K562 (cell line): ENCODE data around the gene PSMD14. TPM values are rescaled to one million over a fixed set of nuclear protein-coding genes. Genes with fewer than 3 reads are reported as not detected.

ENCODE experiments used
- DMBX1 ChIP-seq: fragments of 250-450 bp; sonication (Bioruptor Pico); IDR thresholded peaks from 2 replicates; pipeline ENCODE4 v1.8.0; 2022; ENCODE audit warnings: inconsistent platforms, mild to moderate bottlenecking, moderate library complexity, borderline replicate concordance
- FOXK2 ChIP-seq, 2 experiments: fragments of 450-650 bp; IDR thresholded peaks in 1 of 2; conservative IDR thresholded peaks in 1 of 2; 2 replicates each; pipeline ENCODE4 v1.6.1; 2016; ENCODE audit warnings: low read depth in 2 of 2, mild to moderate bottlenecking in 1 of 2
- RFX7 ChIP-seq: fragments of 250-450 bp; sonication (Bioruptor Pico); IDR thresholded peaks from 2 replicates; pipeline ENCODE4 v1.5.1; 2021; ENCODE audit warnings: mild to moderate bottlenecking
- SMC3 ChIP-seq: conservative IDR thresholded peaks from 2 replicates; pipeline ENCODE4 v1.6.1; 2011; ENCODE audit warnings: low read depth, low read length, improper control_type of control experiment; ENCODE audit not compliant: insufficient read depth
- TCFL5 ChIP-seq: fragments of 250-450 bp; sonication (Bioruptor Pico); conservative IDR thresholded peaks from 2 replicates; pipeline ENCODE4 v1.6.1; 2021; ENCODE audit warnings: mild to moderate bottlenecking, moderate library complexity, matching md5 sums
- TRIM24 ChIP-seq, 2 experiments: fragments of 450-650 bp; IDR thresholded peaks; 2 replicates each; pipeline ENCODE4 v1.6.1; 2016
- polyA plus RNA-seq, 8 experiments: library from polyadenylated mRNA; depleted of rRNA in 4 of 8; stranded (reverse) in 5 of 8; unstranded in 3 of 8; fragments of >200 nt; fragmentation: Nextera tagmentation in 2 of 8; fragmentation: Illumina TruSeq in 1 of 8; extraction: Ambion mirVana in 2 of 8; extraction: Trizol in 1 of 8; gene quantifications; 2 replicates each; pipeline versions ENCODE4 v1.2.1 to v1.2.3, GENCODE V29; 2011 to 2014; ENCODE audit warnings: inconsistent platforms in 1 of 8, missing spikeins in 1 of 8
- total RNA-seq, 7 experiments: library from RNA; depleted of rRNA in 6 of 7; stranded (reverse); fragments of >200 nt in 6 of 7; fragmentation: Illumina TruSeq in 2 of 7; extraction: Trizol in 2 of 7; gene quantifications; 2 replicates each; pipeline versions ENCODE4 v1.2.1 to v1.2.3, GENCODE V29; 2011 to 2021; ENCODE audit warnings: low replicate concordance in 1 of 7
- TF ChIP-seq, protein P1 (sequence below): conservative IDR thresholded peaks from 2 replicates; pipeline ENCODE4 v1.6.1; 2011; ENCODE audit warnings: low read depth, mild to moderate bottlenecking, low read length; ENCODE audit not compliant: control insufficient read depth
- TF ChIP-seq, protein P2 (sequence below): fragments of 200-800 bp; sonication (Bioruptor generic); IDR thresholded peaks from 2 replicates; pipeline ENCODE4 v1.6.1; 2017; ENCODE audit warnings: missing genetic modification characterization, missing compliant biosample characterization
- TF ChIP-seq, protein P3 (sequence below): sonication (generic); formaldehyde crosslinking; IDR thresholded peaks from 2 replicates; pipeline ENCODE4 v1.8.1; 2022; ENCODE audit warnings: missing genetic modification reagents
- TF ChIP-seq, protein P4 (sequence below): fragments of 250-450 bp; sonication (Bioruptor Pico); IDR thresholded peaks from 2 replicates; pipeline ENCODE4 v1.5.0; 2020; ENCODE audit warnings: mild to moderate bottlenecking

PSMD14 gene
- total and polyA plus RNA-seq, 9 of the 15 experiments (the other 6 are each of a cell fraction or from before 2014, with no cell fraction given) = 151 to 515 (median 228) TPM

DNA sequence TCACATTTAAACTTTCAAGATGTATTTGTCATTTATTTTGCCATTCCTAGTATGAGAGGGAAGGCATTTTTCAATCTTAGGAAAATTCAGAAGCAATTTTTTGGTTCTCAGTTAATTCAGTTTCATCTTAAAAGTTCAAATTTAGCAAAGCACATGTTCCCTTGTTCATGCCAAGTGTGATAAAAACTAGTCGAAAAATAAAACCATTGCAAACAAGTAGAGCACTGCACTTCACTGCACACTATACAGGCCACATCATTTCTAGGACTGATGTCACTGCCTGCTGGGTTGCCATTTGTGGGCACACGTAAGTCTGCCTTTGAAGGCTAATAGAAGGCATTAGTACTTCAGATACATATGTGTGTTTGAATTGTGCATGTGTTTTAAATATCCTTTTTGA lies 122.2 kb downstream of the PSMD14 start (continued):
- TF ChIP-seq, protein P1, sequence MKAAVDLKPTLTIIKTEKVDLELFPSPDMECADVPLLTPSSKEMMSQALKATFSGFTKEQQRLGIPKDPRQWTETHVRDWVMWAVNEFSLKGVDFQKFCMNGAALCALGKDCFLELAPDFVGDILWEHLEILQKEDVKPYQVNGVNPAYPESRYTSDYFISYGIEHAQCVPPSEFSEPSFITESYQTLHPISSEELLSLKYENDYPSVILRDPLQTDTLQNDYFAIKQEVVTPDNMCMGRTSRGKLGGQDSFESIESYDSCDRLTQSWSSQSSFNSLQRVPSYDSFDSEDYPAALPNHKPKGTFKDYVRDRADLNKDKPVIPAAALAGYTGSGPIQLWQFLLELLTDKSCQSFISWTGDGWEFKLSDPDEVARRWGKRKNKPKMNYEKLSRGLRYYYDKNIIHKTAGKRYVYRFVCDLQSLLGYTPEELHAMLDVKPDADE = no peak
- TF ChIP-seq SMC3 (no peak), TRIM24 (IDR thresholded peaks at IDR 0.05) (no peak), TCFL5 (CRISPR knock-in tag) (no peak), RFX7 (CRISPR knock-in tag) (no peak), DMBX1 (no peak), FOXK2 (conservative IDR thresholded peaks at IDR 0.05 in 1 of 2, IDR thresholded peaks at IDR 0.05 in 1 of 2; ENCODE audit: low read depth in 2 of 2) (no peak)
- TF ChIP-seq, protein P2, sequence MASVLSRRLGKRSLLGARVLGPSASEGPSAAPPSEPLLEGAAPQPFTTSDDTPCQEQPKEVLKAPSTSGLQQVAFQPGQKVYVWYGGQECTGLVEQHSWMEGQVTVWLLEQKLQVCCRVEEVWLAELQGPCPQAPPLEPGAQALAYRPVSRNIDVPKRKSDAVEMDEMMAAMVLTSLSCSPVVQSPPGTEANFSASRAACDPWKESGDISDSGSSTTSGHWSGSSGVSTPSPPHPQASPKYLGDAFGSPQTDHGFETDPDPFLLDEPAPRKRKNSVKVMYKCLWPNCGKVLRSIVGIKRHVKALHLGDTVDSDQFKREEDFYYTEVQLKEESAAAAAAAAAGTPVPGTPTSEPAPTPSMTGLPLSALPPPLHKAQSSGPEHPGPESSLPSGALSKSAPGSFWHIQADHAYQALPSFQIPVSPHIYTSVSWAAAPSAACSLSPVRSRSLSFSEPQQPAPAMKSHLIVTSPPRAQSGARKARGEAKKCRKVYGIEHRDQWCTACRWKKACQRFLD (CRISPR knock-in tag) = no peak
- TF ChIP-seq, protein P3, sequence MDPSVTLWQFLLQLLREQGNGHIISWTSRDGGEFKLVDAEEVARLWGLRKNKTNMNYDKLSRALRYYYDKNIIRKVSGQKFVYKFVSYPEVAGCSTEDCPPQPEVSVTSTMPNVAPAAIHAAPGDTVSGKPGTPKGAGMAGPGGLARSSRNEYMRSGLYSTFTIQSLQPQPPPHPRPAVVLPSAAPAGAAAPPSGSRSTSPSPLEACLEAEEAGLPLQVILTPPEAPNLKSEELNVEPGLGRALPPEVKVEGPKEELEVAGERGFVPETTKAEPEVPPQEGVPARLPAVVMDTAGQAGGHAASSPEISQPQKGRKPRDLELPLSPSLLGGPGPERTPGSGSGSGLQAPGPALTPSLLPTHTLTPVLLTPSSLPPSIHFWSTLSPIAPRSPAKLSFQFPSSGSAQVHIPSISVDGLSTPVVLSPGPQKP (CRISPR knock-in tag) = no peak
- TF ChIP-seq, protein P4, sequence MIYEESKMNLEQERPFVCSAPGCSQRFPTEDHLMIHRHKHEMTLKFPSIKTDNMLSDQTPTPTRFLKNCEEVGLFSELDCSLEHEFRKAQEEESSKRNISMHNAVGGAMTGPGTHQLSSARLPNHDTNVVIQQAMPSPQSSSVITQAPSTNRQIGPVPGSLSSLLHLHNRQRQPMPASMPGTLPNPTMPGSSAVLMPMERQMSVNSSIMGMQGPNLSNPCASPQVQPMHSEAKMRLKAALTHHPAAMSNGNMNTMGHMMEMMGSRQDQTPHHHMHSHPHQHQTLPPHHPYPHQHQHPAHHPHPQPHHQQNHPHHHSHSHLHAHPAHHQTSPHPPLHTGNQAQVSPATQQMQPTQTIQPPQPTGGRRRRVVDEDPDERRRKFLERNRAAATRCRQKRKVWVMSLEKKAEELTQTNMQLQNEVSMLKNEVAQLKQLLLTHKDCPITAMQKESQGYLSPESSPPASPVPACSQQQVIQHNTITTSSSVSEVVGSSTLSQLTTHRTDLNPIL = no peak
